NCI-H187 treated with DMSO at 0.1 percent for 48 hours (cell line): ENCODE measurements around the gene KCNK16.

ENCODE experiments used
- DNase-seq: peaks from one replicate; lab custom pipeline; 2025; lab: John Stamatoyannopoulos, UW

Gene KCNK16

GRCh38 chr6:39341937-39342336 is 19.4 kb upstream of the KCNK16 start:
- no peak for DNase-seq

DNA sequence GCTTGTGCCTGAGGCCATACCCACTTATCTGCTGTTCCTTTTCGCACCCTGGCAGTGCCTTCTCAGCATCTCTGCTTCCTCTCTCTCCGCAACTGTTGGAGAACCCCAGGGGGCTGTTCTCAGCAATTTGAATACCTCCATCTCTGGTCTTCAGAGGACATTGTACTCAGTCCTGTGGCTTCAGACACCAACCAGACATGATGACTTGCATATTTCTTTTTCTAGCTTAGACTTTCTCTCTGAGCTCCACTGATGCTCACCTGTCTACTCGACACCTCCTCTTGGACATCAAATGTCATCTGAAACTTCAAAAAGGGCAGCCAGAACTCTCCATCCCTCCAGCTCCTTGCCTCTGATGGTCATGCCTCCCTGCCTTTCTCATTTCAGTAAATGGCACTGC is 18.9 kb upstream of the KCNK16 start:
- DNase-seq = no peak

DNA sequence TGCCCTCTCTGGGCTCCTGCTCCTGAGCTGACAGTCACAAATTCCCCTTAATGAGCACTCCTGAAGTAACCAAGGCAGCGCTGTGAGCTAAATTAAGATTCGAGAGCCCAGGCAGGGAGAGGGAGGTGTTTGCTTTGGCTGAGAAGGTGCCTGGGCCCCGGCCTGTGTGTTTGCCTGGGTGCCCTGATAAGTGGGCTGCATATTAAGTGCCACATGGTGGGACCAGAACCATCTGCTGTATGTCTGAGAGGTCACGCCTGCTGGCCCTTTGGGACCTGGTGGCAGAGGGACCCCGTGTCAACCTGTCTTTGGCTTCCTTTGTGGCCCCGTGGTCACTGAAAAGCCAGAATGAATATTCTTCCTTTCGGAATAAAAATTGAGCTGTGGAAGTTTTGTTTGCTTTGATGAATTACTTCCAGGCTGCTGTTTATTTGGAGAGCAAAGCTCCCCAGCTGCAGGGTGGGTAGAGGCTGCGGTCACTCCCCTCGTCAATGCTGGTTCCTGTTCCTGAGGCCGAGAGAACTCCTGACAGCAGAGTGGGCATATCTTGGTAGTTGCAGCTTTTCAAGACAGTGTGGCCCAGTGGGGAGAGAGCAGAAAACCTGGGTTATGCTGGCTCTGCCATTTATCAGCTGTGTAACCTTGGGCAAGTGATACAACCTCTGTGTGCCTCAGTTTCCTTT is 17.5 kb upstream of the KCNK16 start:
- DNase-seq = peak; percentile 96

DNA sequence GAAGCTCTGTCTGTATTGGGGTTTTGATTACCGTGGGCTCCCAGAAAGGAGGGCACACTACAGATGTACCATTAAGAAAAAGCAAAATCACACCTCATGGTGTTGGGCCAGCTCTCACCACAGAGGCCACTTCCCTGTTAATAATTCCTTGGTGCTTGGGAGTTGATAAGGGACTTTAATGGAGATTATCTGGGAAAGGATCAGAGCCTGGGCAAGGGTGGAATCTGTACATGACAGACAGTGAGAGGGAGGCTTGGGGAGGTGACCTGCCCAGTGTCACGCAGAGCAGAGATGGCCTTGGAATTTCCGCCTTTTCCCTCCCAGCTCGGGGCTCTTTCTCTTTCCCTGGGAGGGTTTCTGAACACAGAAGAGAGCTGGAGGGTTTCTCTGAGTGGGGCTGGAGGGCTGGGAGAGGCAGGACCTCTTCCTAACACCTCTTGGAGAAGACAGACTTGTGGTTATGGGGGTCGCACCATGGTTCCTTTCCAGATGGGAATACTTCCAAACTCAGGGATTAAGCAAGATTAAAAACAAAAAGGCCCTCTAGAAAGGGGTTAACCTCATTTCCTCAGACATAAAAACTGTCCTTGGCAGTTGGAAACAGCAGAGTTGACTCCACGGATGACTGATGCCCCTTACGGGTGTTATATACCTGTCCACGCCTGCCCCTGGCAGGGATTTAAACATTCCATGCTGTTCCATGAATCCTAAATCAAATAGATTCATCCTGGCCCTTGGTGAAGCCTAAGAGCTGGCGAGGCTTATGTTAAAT is 16.8 kb upstream of the KCNK16 start:
- DNase-seq = no peak

- DNase-seq = no peak
Measured at GRCh38 chr6:39338397-39338796, 15.9 kb upstream of the KCNK16 start.

- DNase-seq = no peak
Measured at GRCh38 chr6:39335780-39336545, 13.5 kb upstream of the KCNK16 start.

DNA sequence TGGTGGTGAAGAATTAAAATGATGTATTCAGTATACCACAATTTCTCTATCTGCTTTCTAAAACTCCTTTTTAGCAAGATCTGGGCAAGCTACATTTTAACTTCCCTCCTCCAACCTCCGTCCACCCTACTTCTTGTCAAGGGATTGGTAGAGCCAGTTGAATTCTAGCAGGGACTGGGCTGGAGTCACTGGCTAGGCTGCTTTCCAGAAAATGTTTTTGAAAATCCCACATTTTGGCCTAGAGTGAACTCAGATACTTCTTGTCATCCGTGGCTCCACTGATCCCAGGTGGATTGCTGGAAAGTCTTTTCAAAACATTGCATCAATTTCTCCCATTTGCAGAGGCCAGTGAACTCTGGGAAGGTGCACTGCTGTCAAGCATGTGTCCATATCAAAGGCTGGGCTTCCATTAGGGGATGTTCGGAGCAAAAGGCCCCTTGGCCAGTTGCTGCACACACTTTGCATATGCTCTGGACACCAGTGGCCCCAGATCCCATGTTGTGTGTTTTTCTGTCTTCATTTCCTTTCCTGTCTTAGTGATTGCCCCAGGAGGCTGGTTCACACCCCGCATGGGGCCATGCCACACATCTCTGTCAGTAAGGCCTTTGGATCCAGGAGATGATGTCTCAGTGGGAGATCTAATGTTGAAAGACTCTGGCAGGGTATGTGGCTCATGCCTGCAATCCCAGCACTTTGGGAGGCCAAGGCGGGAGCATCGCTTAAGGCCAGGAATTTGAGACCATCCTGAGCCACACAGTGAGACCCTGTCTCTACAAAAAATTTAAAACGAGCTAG is 11.3 kb upstream of the KCNK16 start:
- no peak for DNase-seq

DNA sequence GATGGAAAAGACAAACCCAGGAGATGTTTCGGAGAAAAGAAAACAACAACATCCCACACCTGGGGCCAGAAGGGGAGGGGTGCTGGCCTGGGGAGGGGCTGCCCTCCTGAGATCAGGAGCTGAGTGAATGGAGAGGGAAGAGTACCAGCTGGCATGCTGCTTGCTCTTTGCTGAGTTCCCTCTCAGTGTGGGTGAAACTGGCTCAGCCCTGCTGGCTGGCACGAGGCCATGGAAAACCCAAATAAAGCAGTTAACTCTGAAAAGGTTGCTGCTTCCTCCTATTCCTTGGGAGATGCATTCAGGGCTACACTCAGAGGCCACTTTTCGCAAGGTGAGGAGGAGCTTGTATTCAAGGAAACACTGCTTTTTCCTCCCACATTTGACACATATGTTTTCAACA is 8.0 kb upstream of the KCNK16 start:
- DNase-seq = no peak

- no peak for DNase-seq
Measured at GRCh38 chr6:39330057-39330456, 7.6 kb upstream of the KCNK16 start.

DNA sequence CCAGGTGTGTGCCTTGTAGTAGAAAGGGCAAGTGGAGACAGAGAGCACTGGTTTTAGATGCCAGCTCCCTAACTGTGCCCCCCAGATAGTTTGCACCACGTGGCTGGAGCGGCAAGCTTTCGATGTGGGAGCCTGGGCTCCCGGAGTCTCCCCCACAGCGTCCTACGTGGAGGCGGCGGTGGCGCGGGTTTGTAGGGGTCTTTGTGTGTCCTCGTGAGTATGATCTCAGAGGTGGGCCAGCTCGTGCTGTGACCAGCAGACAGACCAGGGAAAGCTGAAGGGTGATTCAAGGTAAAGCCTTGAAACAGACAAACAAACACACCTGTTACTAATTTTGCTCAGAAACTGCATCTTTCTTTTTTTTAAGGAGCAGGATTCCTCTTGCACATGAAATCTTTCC is 5.6 kb upstream of the KCNK16 start:
- DNase-seq = no peak

- no peak for DNase-seq
Measured at GRCh38 chr6:39327507-39327906, 5.0 kb upstream of the KCNK16 start.

GRCh38 chr6:39321761-39322160 is 741 bp downstream of the KCNK16 start:
- no peak for DNase-seq

- DNase-seq = no peak
Measured at GRCh38 chr6:39320363-39320984, 2.0 kb downstream of the KCNK16 start.

DNA sequence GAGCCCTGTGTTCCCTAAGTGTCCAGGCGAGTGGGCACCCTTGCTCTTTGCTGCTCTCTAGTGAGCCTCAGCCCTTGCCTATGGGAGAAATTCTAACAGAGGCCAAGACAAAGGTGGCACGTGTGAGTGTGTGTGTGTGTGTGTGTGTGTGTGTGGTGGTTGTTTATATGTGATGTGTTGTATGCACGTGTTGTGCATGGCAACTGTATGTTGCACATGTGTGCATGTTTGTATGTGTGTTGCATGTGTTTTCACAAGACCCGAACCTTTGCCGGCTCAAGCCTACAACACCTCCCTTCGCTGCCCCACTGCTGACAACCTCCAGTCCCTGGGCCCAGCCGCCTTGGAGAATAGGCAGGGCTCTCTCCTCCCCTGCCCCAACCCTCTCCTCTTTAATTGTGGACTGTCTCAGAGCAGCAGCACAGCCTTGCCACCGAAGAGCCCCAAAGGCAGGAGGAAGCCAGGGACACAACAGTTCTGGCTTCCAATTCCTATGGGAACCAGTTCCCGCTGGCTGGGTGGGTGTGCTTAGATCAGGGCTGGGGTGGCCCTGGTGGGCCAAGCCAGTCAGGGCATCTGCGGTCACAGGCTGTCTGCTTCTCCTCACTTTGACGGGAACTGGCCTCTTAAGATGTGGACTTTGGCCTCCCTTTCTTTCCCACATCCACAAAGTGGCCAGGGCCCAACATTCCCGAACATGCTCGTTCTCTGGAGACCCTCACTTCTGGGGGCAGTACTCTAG is 2.7 kb downstream of the KCNK16 start:
- DNase-seq = no peak

- DNase-seq = no peak
Measured at GRCh38 chr6:39317256-39317655, 5.2 kb downstream of the KCNK16 start.

- no peak for DNase-seq
Measured at GRCh38 chr6:39314273-39314795, 8.2 kb downstream of the KCNK16 start, which contains the start of gene KCNK17. Gene KCNK17 (minus strand): TSS chr6:39314419. CDS start chr6:39314320, 99 bp downstream.

DNA sequence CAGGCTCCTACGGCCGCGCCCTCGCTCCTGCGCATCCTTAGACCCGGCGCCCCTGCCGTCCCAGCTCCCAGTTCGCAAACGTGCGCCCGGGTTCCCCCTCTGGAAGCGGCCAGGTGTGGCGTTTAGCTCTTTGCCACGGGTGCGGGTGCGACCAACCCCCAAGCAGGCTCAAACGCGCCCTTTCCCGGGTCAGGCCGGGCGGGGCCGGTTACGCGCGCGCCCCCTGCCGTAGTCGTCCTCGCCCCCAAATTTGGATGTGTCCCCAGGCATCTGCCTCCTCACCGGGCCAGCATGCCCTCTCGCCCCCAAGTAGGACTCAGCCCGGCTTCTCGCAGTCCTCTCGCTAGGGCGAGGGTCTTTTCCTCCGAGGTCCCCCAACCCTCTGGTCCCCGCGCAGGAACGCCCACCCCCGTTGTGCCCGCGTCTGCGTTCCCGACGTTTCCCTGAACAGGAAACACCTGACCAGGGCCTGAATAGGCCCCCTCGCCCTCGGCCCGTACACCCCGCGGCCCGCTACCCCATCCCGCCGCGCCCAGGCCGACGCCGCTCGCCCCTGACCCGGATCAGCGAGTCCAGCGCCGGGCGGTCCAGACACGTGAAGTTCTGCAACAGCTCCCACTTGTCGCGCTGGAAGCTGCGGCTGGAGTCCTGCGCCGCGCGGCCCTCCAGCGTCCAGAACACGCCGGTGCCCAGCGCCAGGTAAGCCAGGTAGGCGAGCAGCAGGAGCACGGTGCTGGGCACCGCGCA is 8.8 kb downstream of the KCNK16 start:
- no peak for DNase-seq

DNA sequence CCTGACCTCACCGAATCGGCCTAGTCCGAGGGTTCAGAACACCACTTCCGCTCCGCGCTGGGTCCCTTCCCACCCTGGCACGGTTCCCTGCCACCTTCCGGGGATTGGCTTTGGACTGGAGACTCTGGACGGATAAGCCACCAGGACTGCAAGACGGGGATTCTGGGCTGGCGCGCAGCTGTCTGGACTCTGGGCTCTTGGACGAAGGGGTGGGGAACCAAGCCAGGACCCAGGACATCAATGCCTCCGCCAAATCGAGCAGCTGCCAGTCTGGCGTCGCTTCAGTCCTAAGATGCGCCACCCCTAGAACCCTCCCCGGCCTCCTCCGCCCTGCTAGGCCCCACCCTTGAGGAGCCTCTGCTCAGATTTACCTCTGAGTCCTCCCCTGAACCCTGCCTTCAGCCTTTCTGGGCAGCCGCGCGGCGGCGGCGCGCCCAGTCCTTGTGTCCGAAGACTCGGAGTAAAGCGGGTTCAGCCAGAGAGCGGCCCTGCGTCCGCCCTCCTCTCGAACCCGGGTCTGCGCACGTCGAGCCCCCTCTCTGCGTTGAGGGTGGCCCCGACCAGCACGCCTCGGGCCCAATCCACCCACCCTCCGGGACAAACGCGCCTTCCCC is 9.5 kb downstream of the KCNK16 start:
- no peak for DNase-seq

GRCh38 chr6:39310542-39310941 is 12.0 kb downstream of the KCNK16 start:
- no peak for DNase-seq
